Endothelial cell of umbilical vein (primary cell): ENCODE results near the gene PPP2R2C. TPM values are rescaled to one million over a fixed set of nuclear protein-coding genes. Genes with fewer than 3 reads are reported as not detected.

Experiments
- BruUV-seq: library from RNA; stranded (reverse); fragments of 400-500 nt; replicated peaks from 2 replicates; lab custom pipeline; 2021; lab: Mats Ljungman, UMichigan
- CTCF ChIA-PET: fragments of 300-600, 350-600 bp; sonication (Branson Sonifier 250); formaldehyde crosslinking; loops from one replicate; lab custom pipeline; 2021; ENCODE audit warnings: antibody characterized with exemption, inconsistent platforms; lab: Charles Lee
- POLR2A ChIA-PET: fragments of 300-600, 350-600 bp; sonication (Branson Sonifier 250); formaldehyde crosslinking; loops from one replicate; lab custom pipeline; 2021; ENCODE audit warnings: antibody characterized with exemption, inconsistent platforms; lab: Charles Lee
- DNase-seq: peaks from one replicate; pipeline ENCODE4 v3.0.0-alpha.2; 2011; ENCODE audit warnings: low read depth, low spot score
- FAIRE-seq: peaks from 2 replicates; lab custom pipeline; 2011; peaks lifted over from hg19 to GRCh38; lab: Jason Lieb, UNC
- H2AFZ ChIP-seq: 2 replicates; pipeline ENCODE4 v1.6.0; 2012; ENCODE audit warnings: low read depth, low read length, control low read depth, inconsistent platforms
- H3K27ac ChIP-seq: 2 replicates; pipeline ENCODE4 v1.5.1; 2011; ENCODE audit warnings: low read depth, mild to moderate bottlenecking, control low read depth, low read length, moderate library complexity; ENCODE audit not compliant: insufficient read depth
- H3K27me3 ChIP-seq, 2 experiments: 2 replicates each; pipeline versions ENCODE4 v1.6.0 to v1.6.1; 2011; ENCODE audit warnings: low read length in 2 of 2, mixed read lengths in 1 of 2; ENCODE audit not compliant: control insufficient read depth in 2 of 2, insufficient read depth in 2 of 2
- H3K36me3 ChIP-seq, 2 experiments: 2 replicates in 1 of 2; 3 replicates in 1 of 2; pipeline ENCODE4 v1.5.1; 2011; ENCODE audit warnings: low read length in 2 of 2, mild to moderate bottlenecking in 1 of 2, moderate library complexity in 1 of 2; ENCODE audit not compliant: control insufficient read depth in 2 of 2, insufficient read depth in 2 of 2; ENCODE audit errors: extremely low read depth in 1 of 2
- H3K4me1 ChIP-seq: 3 replicates; pipeline ENCODE4 v1.5.1; 2011; ENCODE audit warnings: mild to moderate bottlenecking, low read length; ENCODE audit not compliant: control insufficient read depth, insufficient read depth; ENCODE audit errors: extremely low read depth
- H3K4me2 ChIP-seq: 2 replicates; pipeline ENCODE4 v1.6.1; 2011; ENCODE audit warnings: low read length, control low read depth, mixed read lengths; ENCODE audit not compliant: insufficient read depth
- H3K4me3 ChIP-seq, 3 experiments: fragments of 200-600 bp in 1 of 3; sonication (generic), shearing (Covaris generic) in 1 of 3; replicated peaks in 1 of 3; 2 replicates each; pipeline ENCODE4 v1.5.1; 2011 to 2016; ENCODE audit warnings: control low read depth in 3 of 3, low read length in 3 of 3, mild to moderate bottlenecking in 2 of 3, inconsistent platforms in 1 of 3, low read depth in 1 of 3, moderate library complexity in 1 of 3; ENCODE audit not compliant: insufficient read depth in 1 of 3
- H3K79me2 ChIP-seq: 2 replicates; pipeline ENCODE4 v1.6.0; 2012; ENCODE audit warnings: low read length, inconsistent platforms; ENCODE audit not compliant: control insufficient read depth, insufficient read depth
- H3K9ac ChIP-seq: replicated peaks from 2 replicates; pipeline ENCODE3; 2011; ENCODE audit warnings: low read length, control low read depth; ENCODE audit not compliant: insufficient read depth; ENCODE audit errors: extremely low read depth
- H3K9me1 ChIP-seq: replicated peaks from 3 replicates; pipeline ENCODE4 v1.6.0; 2011; ENCODE audit warnings: mild to moderate bottlenecking, low read length; ENCODE audit not compliant: control insufficient read depth, insufficient read depth; ENCODE audit errors: extremely low read depth
- H3K9me3 ChIP-seq: replicated peaks from 2 replicates; pipeline ENCODE4 v1.5.1; 2012; ENCODE audit warnings: low read length, inconsistent platforms; ENCODE audit not compliant: control insufficient read depth, insufficient read depth
- H4K20me1 ChIP-seq: replicated peaks from 2 replicates; pipeline ENCODE3; 2011; ENCODE audit warnings: mild to moderate bottlenecking, low read length; ENCODE audit not compliant: control insufficient read depth, insufficient read depth; ENCODE audit errors: extremely low read depth
- EZH2 ChIP-seq: IDR thresholded peaks from 2 replicates; pipeline ENCODE4 v1.6.1; 2012; ENCODE audit warnings: borderline replicate concordance, low read depth, mild to moderate bottlenecking, moderate library complexity, low read length, inconsistent platforms; ENCODE audit not compliant: severe bottlenecking
- FOS ChIP-seq: IDR thresholded peaks from 2 replicates; pipeline ENCODE4 v1.6.1; 2011; ENCODE audit warnings: mild to moderate bottlenecking, low read length, moderate library complexity, borderline replicate concordance; ENCODE audit not compliant: insufficient read depth
- GATA2 ChIP-seq: IDR thresholded peaks from 2 replicates; pipeline ENCODE4 v1.7.0; 2011; ENCODE audit warnings: low read depth, mild to moderate bottlenecking, moderate library complexity, mixed read lengths, low read length; ENCODE audit not compliant: insufficient read length, insufficient read depth
- JUN ChIP-seq: IDR thresholded peaks from 2 replicates; pipeline ENCODE4 v1.6.1; 2011; ENCODE audit warnings: borderline replicate concordance, low read depth; ENCODE audit not compliant: insufficient read length, insufficient read depth
- MYC ChIP-seq: IDR thresholded peaks from one replicate; pipeline ENCODE4 v1.6.1; 2011; ENCODE audit warnings: mild to moderate bottlenecking, low read depth, low read length
- POLR2A ChIP-seq: IDR thresholded peaks from 2 replicates; pipeline ENCODE4 v1.6.1; 2012; ENCODE audit warnings: low read depth, mild to moderate bottlenecking, control low read depth, low read length
- POLR2AphosphoS5 ChIP-seq: IDR thresholded peaks from 2 replicates; pipeline ENCODE4 v1.6.1; 2012; ENCODE audit warnings: low read depth, mild to moderate bottlenecking, control low read depth, low read length, moderate library complexity; ENCODE audit not compliant: insufficient read depth
- dilution Hi-C: fragments of 300-500 bp; cut with MboI; formaldehyde crosslinking; loops from one replicate; pipeline ENCODE4 v1.15.0; 2019; ENCODE audit warnings: low sequenced_read_pairs; ENCODE audit not compliant: extremely low pct_ligation_motif_present
- intact Hi-C: fragments of 100-400 bp; cut with micrococcal nuclease; formaldehyde crosslinking; loops from one replicate; pipeline ENCODE4 v1.10.0; 2022
- polyA plus RNA-seq, 4 experiments: library from polyadenylated mRNA; depleted of rRNA in 3 of 4; stranded (reverse) in 3 of 4; unstranded in 1 of 4; fragments of >200 nt; gene quantifications; 2 replicates each; pipeline versions ENCODE4 v1.2.1 to v1.2.3, GENCODE V29; 2011 to 2012; ENCODE audit warnings: missing spikeins in 1 of 4
- total RNA-seq: library from RNA; stranded (reverse); gene quantifications from 2 replicates; pipeline ENCODE4 v1.2.3, GENCODE V29; 2021
- TF ChIP-seq, protein P1 (sequence below): IDR thresholded peaks from 2 replicates; pipeline ENCODE4 v1.6.1; 2011; ENCODE audit not compliant: insufficient read depth, insufficient read length
- TF ChIP-seq, protein P2 (sequence below), 2 donors: IDR thresholded peaks; 1 replicate in 1 of 2; 2 replicates in 1 of 2; pipeline ENCODE4 v1.5.1; 2011; ENCODE audit warnings: low read length in 2 of 2, mild to moderate bottlenecking in 2 of 2, moderate library complexity in 2 of 2, control low read depth in 1 of 2, inconsistent platforms in 1 of 2, low read depth in 1 of 2; ENCODE audit not compliant: insufficient read depth in 1 of 2; ENCODE audit errors: extremely low read depth in 1 of 2

Gene PPP2R2C
- total and polyA plus RNA-seq, 2 donors (not counting 3 experiments of a cell fraction or from before 2014, with no cell fraction given): 0.03 to 0.09 TPM

DNA sequence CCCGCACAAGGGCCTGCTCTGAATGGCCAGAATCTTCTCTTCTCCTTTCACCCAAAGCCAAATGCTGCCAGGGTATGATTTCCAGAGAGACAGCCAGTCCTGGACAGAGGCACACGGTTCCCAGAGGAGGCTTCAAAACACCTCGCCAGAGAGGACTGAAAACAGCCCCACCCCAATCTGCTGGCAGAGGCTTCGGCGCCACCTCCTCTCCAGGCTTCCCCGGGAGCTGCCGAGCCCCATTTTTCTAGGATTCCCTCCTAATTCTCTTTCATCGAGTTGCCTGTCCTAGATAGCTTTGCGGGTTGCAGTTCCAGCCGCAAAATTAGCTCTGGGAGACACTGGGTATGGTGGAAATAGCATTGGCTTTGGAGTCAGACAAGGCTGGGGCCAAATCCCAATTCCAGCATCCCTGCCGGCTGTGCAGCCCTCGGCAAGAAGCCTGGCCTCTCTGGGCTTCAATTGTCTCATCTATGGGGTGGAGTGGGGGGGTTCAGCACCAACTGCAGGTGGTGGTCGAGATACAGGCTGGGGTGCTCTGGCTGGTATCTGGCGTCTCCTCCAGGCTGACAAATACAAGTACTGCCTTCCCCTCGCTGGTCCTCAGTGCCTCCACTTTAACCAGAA is 22.6 kb downstream of the PPP2R2C start:
- POLR2A ChIA-PET: no interaction called here
- dilution Hi-C loops: no loop called here
- Histone ChIP-seq H3K9ac (no peak overlapping the region), H3K4me2 (no peak overlapping the region), H3K4me3 (no peak overlapping the region), H3K4me1 (no peaks in the 10 kb centered on the region), H3K9me3 (no peaks in the 10 kb centered on the region), H2AFZ (no peak overlapping the region), H3K27me3 (no peaks in the 10 kb centered on the region), H3K27ac (no peak overlapping the region), H3K36me3 (no peaks in the 10 kb centered on the region), H3K79me2 (no peaks in the 10 kb centered on the region), H4K20me1 (no peaks in the 10 kb centered on the region), H3K9me1 (no peaks in the 10 kb centered on the region)
- DNase-seq (no peak), FAIRE-seq (no peak)
- TF ChIP-seq EZH2: no peak
- TF ChIP-seq, protein P1, sequence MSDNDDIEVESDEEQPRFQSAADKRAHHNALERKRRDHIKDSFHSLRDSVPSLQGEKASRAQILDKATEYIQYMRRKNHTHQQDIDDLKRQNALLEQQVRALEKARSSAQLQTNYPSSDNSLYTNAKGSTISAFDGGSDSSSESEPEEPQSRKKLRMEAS: no peak
- no peak for TF ChIP-seq JUN
- no peak for TF ChIP-seq FOS
- TF ChIP-seq POLR2A: no peak
- TF ChIP-seq, protein P2, sequence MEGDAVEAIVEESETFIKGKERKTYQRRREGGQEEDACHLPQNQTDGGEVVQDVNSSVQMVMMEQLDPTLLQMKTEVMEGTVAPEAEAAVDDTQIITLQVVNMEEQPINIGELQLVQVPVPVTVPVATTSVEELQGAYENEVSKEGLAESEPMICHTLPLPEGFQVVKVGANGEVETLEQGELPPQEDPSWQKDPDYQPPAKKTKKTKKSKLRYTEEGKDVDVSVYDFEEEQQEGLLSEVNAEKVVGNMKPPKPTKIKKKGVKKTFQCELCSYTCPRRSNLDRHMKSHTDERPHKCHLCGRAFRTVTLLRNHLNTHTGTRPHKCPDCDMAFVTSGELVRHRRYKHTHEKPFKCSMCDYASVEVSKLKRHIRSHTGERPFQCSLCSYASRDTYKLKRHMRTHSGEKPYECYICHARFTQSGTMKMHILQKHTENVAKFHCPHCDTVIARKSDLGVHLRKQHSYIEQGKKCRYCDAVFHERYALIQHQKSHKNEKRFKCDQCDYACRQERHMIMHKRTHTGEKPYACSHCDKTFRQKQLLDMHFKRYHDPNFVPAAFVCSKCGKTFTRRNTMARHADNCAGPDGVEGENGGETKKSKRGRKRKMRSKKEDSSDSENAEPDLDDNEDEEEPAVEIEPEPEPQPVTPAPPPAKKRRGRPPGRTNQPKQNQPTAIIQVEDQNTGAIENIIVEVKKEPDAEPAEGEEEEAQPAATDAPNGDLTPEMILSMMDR (IDR thresholded peaks at IDR 0.05; ENCODE audit: extremely low read depth in 1 of 2, insufficient read depth in 1 of 2, low read depth in 1 of 2, low read length in 2 of 2): no peak
- no peak for TF ChIP-seq GATA2
- TF ChIP-seq MYC: no peak
- TF ChIP-seq POLR2AphosphoS5: no peak
- no TSS peak for BruUV-seq
- CTCF ChIA-PET: no interaction called here
- intact Hi-C loops: no loop called here
